ENCODE measurements around the gene CCDC86. TPM values are rescaled to one million over a fixed set of nuclear protein-coding genes. Genes with fewer than 3 reads are reported as not detected.

Gene CCDC86
- total and polyA plus RNA-seq, 2 experiments from 2014 or later, result 16.5 to 30.9 TPM

- Histone ChIP-seq H3K36me3 (no peaks in the 10 kb centered on the region), H3K4me3 (no peak overlapping the region), H3K27me3 (peaks cover 17% of the 10 kb centered on the region), H3K9me3 (ENCODE audit: low read depth) (no peaks in the 10 kb centered on the region), H3K27ac (no peak overlapping the region), H3K4me1 (ENCODE audit: low read depth) (no peaks in the 10 kb centered on the region)
- DNase-seq (ENCODE audit: low read depth in 1 of 2, low spot score in 1 of 2), result peak in 1 of 2 donors; percentile 18
- TF ChIP-seq CTCF (IDR thresholded peaks at IDR 0.05; ENCODE audit: low read depth, low read length), result no peak
These were observed 10.4 kb downstream of the CCDC86 start for GRCh38 chr11:60852117-60852981.

GRCh38 chr11:60852982-60853950 lies 11.4 kb downstream of the CCDC86 start:
- Histone ChIP-seq H3K27me3 (peaks cover 17% of the 10 kb centered on the region), H3K4me1 (ENCODE audit: low read depth) (no peaks in the 10 kb centered on the region), H3K9me3 (ENCODE audit: low read depth) (no peaks in the 10 kb centered on the region), H3K27ac (no peak overlapping the region), H3K4me3 (no peak overlapping the region), H3K36me3 (no peaks in the 10 kb centered on the region)
- no peak for DNase-seq (ENCODE audit: low read depth in 1 of 2, low spot score in 1 of 2)
- TF ChIP-seq CTCF (IDR thresholded peaks at IDR 0.05; ENCODE audit: low read depth, low read length), result no peak

GRCh38 chr11:60854140-60854846 lies 12.4 kb downstream of the CCDC86 start:
- Histone ChIP-seq H3K9me3 (ENCODE audit: low read depth) (no peaks in the 10 kb centered on the region), H3K36me3 (no peaks in the 10 kb centered on the region), H3K27ac (no peak overlapping the region), H3K4me1 (ENCODE audit: low read depth) (no peaks in the 10 kb centered on the region), H3K4me3 (no peak overlapping the region), H3K27me3 (peaks cover 17% of the 10 kb centered on the region)
- DNase-seq (ENCODE audit: low read depth in 1 of 2, low spot score in 1 of 2), result no peak
- no peak for TF ChIP-seq CTCF (IDR thresholded peaks at IDR 0.05; ENCODE audit: low read depth, low read length)

DNA sequence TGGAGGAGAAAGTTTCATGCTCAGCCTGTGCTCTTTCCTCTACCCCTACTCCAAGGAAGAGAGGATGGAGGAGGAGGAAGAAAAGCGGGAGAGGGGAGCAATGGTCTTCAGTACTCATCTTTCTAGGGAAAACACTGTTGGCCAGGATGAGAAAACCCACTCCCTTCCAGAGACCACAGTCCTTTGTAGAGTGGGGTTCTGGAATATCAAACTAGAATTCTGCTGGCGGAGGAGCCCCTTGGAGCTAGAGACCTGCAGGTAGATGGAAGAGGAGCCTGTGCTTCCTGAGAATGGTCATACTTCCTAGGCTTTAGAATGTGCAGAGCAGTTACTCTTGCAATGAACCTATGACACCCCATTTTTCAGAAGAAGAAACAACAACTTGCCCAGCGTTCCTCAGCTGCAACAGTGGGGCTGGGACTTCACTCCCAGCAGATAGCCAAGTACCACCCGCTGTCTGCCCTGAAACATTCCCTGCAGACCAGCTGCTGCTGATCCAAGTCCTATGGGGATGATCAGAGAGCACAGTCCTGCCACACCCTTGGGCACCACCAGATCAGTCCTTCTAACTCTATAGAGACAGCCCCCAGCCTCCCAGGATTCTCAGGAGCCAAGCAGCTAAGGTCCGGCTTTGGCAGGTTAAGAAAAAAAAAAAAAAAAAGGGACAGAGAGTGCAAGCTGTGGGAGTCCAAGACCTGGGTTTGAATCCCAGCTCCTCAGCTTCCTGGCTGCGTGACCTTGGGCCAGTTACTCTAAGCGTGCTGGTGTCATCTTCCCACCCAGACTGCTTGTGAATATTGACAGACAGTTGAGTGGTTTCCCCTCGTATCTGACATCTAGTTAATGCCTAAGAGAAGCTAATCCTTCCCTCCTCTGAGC lies 13.2 kb downstream of the CCDC86 start:
- no peak for TF ChIP-seq CTCF (IDR thresholded peaks at IDR 0.05; ENCODE audit: low read depth, low read length)
- Histone ChIP-seq H3K4me3 (no peak overlapping the region), H3K27me3 (peaks cover 17% of the 10 kb centered on the region)

More for the DNA sequence above, 13.2 kb downstream of the CCDC86 start:
- Histone ChIP-seq H3K27ac (no peak overlapping the region), H3K9me3 (ENCODE audit: low read depth) (no peaks in the 10 kb centered on the region), H3K36me3 (no peaks in the 10 kb centered on the region), H3K4me1 (ENCODE audit: low read depth) (no peaks in the 10 kb centered on the region)
- no peak for DNase-seq (ENCODE audit: low read depth in 1 of 2, low spot score in 1 of 2)
